Measurements from ENCODE around the gene RNF14. TPM values are rescaled to one million over a fixed set of nuclear protein-coding genes. Genes with fewer than 3 reads are reported as not detected.

Gene RNF14
- total and polyA plus RNA-seq, 2 donors (not counting 1 experiment from before 2014, with no cell fraction given), result 10.5 to 26.6 TPM

- Mint-ChIP-seq H3K4me3 (no peak overlapping the region), H3K4me1 (peaks cover 3% of the 10 kb centered on the region), H3K27me3 (no peaks in the 10 kb centered on the region), H3K27ac (no peak overlapping the region), H3K9me3 (ENCODE audit: insufficient read depth) (no peaks in the 10 kb centered on the region)
- no peaks in the 10 kb centered on the region for H3K4me1 ChIP-seq (ENCODE audit: control insufficient read depth in 2 of 2, insufficient read depth in 2 of 2, low read length in 2 of 2)
- H3K27me3 ChIP-seq (replicated peaks in 1 of 4; ENCODE audit: control extremely low read depth in 1 of 4, control insufficient read depth in 3 of 4, insufficient read depth in 4 of 4, low read length in 3 of 4), result no peaks in the 10 kb centered on the region
- H3K4me2 ChIP-seq (replicated peaks; ENCODE audit: low read depth, low read length, poor library complexity, severe bottlenecking), result no peak overlapping the region
- H3K9ac ChIP-seq (ENCODE audit: low read length), result no peak overlapping the region
- no peak for ATAC-seq (ENCODE audit: low read depth)
- TF ChIP-seq EZH2 (IDR thresholded peaks at IDR 0.05; ENCODE audit: borderline replicate concordance, insufficient read depth, low read depth, low read length, poor library complexity, severe bottlenecking), result no peak
- no peak for TF ChIP-seq CTCF (IDR thresholded peaks at IDR 0.05)
- no peak overlapping the region for H3K27ac ChIP-seq (ENCODE audit: low read length in 2 of 2)
- peaks cover 17% of the 10 kb centered on the region for H3K79me2 ChIP-seq (ENCODE audit: control insufficient read depth, insufficient read depth, low read length)
- no peak overlapping the region for H2AFZ ChIP-seq (ENCODE audit: insufficient read depth, low read depth, low read length, poor library complexity, severe bottlenecking)
- H4K20me1 ChIP-seq (ENCODE audit: control insufficient read depth, insufficient read depth, low read length, poor library complexity, severe bottlenecking), result no peaks in the 10 kb centered on the region
- intact Hi-C loops (cut with micrococcal nuclease), result no loop called here
- DNase-seq, result no peak
- no peak overlapping the region for H3K4me3 ChIP-seq (ENCODE audit: control extremely low read depth in 1 of 5, extremely low read depth in 1 of 5, insufficient read depth in 1 of 5, low read depth in 2 of 5, low read length in 4 of 5)
- ChIA-PET CTCF (interaction anchor here (1.6 to 4.0 kb wide), 4 partner anchors 9 to 286 kb away, joined by 4 to 22 read pairs (median 4); partner anchors contain the start of gene RNF14), POLR2A (no interaction called here)
- peaks cover 8 to 77% of the 10 kb centered on the region in 2 experiments for H3K36me3 ChIP-seq (replicated peaks in 1 of 2; ENCODE audit: control extremely low read depth in 1 of 2, control insufficient read depth in 1 of 2, extremely low read depth in 1 of 2, insufficient read depth in 2 of 2, low read length in 1 of 2)
- H3K9me3 ChIP-seq (ENCODE audit: control extremely low read depth in 1 of 3, control insufficient read depth in 2 of 3, insufficient read depth in 1 of 3, low read length in 2 of 3), result no peaks in the 10 kb centered on the region
These were observed 9.5 kb downstream of the RNF14 start for GRCh38 chr5:141978389-141978788.

DNA sequence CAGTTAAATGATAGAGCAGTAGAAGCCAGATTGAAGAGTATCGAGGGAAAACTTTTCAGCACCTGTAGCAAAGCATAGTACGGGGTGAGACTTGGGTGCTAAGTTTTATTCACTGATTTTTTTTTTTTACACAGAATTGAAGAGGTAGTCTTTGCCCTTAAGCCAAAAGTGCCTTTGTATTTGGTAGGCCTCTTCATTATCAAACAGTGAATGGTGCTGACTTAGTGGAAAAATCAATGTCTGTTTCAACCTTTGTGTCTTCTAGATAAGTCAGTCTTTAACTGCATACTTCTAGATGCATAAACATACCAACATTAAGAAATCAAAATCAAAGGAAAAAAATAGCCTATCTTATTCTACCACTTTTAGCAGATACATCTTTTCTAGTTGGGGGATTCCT, 13.7 kb downstream of the RNF14 start:
- Histone ChIP-seq H3K4me1 (ENCODE audit: control insufficient read depth in 2 of 2, insufficient read depth in 2 of 2, low read length in 2 of 2) (no peaks in the 10 kb centered on the region), H3K4me3 (ENCODE audit: control extremely low read depth in 1 of 5, extremely low read depth in 1 of 5, insufficient read depth in 1 of 5, low read depth in 2 of 5, low read length in 4 of 5) (no peak overlapping the region), H3K79me2 (ENCODE audit: control insufficient read depth, insufficient read depth, low read length) (peaks cover 4% of the 10 kb centered on the region), H2AFZ (ENCODE audit: insufficient read depth, low read depth, low read length, poor library complexity, severe bottlenecking) (no peak overlapping the region), H3K36me3 (replicated peaks in 1 of 2; ENCODE audit: control extremely low read depth in 1 of 2, control insufficient read depth in 1 of 2, extremely low read depth in 1 of 2, insufficient read depth in 2 of 2, low read length in 1 of 2) (peaks cover 12 to 86% of the 10 kb centered on the region in 2 experiments), H3K9ac (ENCODE audit: low read length) (no peak overlapping the region), H3K27me3 (replicated peaks in 1 of 4; ENCODE audit: control extremely low read depth in 1 of 4, control insufficient read depth in 3 of 4, insufficient read depth in 4 of 4, low read length in 3 of 4) (no peaks in the 10 kb centered on the region), H3K4me2 (replicated peaks; ENCODE audit: low read depth, low read length, poor library complexity, severe bottlenecking) (no peak overlapping the region), H3K27ac (ENCODE audit: low read length in 2 of 2) (no peak overlapping the region), H3K9me3 (ENCODE audit: control extremely low read depth in 1 of 3, control insufficient read depth in 2 of 3, insufficient read depth in 1 of 3, low read length in 2 of 3) (no peaks in the 10 kb centered on the region), H4K20me1 (ENCODE audit: control insufficient read depth, insufficient read depth, low read length, poor library complexity, severe bottlenecking) (no peaks in the 10 kb centered on the region)
- intact Hi-C loops (cut with micrococcal nuclease), result no loop called here
- H3K4me3 Mint-ChIP-seq, result no peak overlapping the region
- no peak overlapping the region for H3K27ac Mint-ChIP-seq
- no peaks in the 10 kb centered on the region for H3K4me1 Mint-ChIP-seq
- H3K9me3 Mint-ChIP-seq (ENCODE audit: insufficient read depth), result no peaks in the 10 kb centered on the region
- no peaks in the 10 kb centered on the region for H3K27me3 Mint-ChIP-seq
- WGBS (ENCODE audit: insufficient coverage), result no CpG with 5 or more reads among the region's 2 CpGs
- TF ChIP-seq CTCF (IDR thresholded peaks at IDR 0.05), result no peak
- TF ChIP-seq EZH2 (IDR thresholded peaks at IDR 0.05; ENCODE audit: borderline replicate concordance, insufficient read depth, low read depth, low read length, poor library complexity, severe bottlenecking), result no peak
- ChIA-PET CTCF (no interaction called here), POLR2A (no interaction called here)
- ATAC-seq (ENCODE audit: low read depth) (no peak), DNase-seq (no peak)

All from B cell (primary cell).